T-helper 2 cell treated with Interferon-gamma antibody and Interleukin-4, amounts not matched to agents 100 ng/mL and 5 ng/mL, for 36 hours (primary cell): ENCODE results near the gene IL4I1. TPM values are rescaled to one million over a fixed set of nuclear protein-coding genes. Genes with fewer than 3 reads are reported as not detected.

Experiments
- intact Hi-C: fragments of 100-400 bp; cut with micrococcal nuclease; formaldehyde crosslinking; loops from one replicate; pipeline ENCODE4 v1.15.1; 2023
- total RNA-seq: library from RNA; stranded (reverse); gene quantifications from 2 replicates; pipeline ENCODE4 v1.2.3, GENCODE V29; 2022

The IL4I1 gene
- total RNA-seq, 1 donor from 2014 or later, result 1.9 TPM

- intact Hi-C loops, result loop anchor here (5.0 kb wide), 1 partner anchor 287 kb away; the partner anchor contains the start of gene PRR12
Observed at GRCh38 chr19:49879243-49879963, 17.3 kb downstream of the IL4I1 start.

- intact Hi-C loops, result loop anchor here (5.0 kb wide), 1 partner anchor 286 kb away; the partner anchor contains the start of gene PRR12
Observed at GRCh38 chr19:49878744-49879070, 18.0 kb downstream of the IL4I1 start.

GRCh38 chr19:49877879-49878743 is 18.6 kb downstream of the IL4I1 start:
- intact Hi-C loops, result loop anchor here (1.0 to 5.0 kb wide), 9 partner anchors 9 to 381 kb away; partner anchors contain the start of genes ATF5, FUZ, NUP62 and PRR12

GRCh38 chr19:49877020-49877878 is 19.4 kb downstream of the IL4I1 start, which contains the start of the genes AKT1S1 and TBC1D17:
Gene AKT1S1 (minus strand): TSS chr19:49877355. CDS start chr19:49873295, 4,060 bp downstream.
Gene TBC1D17 (plus strand): TSS chr19:49877702. CDS start chr19:49877724, 22 bp downstream.
- intact Hi-C loops, result loop anchor here (1.0 to 5.0 kb wide), 9 partner anchors 8 to 380 kb away; partner anchors contain the start of genes ATF5, FUZ, NUP62 and PRR12

DNA sequence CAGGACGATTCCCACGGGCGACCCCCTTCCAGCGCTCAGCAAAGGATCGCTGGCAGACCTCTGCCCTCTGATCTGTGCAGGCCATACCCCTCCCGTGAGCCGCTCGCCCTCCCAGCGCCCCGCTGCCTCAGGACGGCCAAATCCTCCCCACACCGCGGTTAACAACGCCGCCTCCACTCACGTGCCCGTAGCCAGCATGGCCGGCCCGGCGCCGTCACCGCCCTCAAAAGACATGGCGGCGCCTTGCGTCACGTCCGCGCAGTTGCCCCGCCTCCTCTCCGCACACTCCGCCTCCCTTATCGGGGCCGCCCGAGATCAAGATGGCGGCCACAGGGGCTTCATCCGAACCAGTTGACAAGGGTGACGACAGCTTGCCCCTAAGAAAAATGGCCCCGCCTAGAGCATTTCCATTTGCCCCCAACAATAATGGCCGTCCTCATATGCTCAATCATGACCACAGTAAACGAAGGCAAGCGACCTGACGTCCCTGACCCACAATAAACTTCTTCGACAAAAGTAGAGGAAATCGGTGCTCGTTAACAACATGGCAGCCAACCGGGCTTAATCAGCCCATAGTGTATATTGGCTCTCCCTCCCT is 20.2 kb downstream of the IL4I1 start:
- intact Hi-C loops, result loop anchor here (1.0 to 5.0 kb wide), 10 partner anchors 7 to 380 kb away; partner anchors contain the start of genes ATF5, FUZ, NUP62 and PRR12

DNA sequence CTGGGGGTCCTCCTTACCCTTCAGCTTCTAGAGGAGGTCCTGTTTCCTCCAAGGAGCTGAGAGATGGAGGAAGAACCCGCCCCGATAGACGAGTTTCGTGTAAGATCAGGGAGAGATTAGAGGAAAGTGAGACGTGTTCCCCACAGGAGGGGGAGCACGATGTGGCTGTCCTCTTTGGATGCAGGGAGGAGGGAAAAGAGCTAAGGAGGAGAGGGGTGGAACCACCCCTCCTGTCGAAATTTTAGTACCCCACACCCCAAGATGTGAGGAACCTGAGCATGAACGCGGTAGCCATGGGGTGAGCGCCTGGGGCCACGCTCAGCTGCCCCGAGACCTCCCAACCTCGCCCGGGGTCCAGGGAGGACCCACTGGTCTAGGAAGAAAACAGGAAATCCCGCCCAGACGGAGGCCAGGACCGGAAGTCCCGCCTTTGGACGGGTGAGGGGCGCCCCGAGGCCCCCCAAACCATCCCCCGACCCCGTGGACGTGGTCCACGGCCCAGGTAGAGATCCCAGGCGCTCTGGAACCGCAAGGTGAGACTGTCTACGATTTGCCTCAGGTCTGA is 20.7 kb downstream of the IL4I1 start:
- intact Hi-C loops, result loop anchor here (1.0 to 5.0 kb wide), 4 partner anchors 26 to 379 kb away; partner anchors contain the start of genes PRR12, RPS11 and SCAF1

DNA sequence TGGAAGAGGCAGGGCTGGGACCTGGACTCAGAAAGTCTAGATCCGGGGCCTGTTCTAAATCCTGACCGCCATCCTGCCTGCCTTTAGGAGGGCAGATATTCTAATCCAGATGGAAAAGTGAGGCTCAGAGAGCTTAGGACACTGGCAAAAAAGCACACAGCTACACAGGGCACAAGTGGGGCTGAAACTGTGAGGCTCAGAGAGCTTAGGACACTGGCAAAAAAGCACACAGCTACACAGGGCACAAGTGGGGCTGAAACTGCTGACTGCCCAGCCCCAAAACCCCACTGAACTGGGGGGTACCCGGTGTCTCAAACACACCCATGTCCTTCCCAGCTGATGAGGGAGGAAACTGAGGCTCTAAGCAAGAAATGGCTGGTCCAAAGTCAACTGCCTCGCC is 21.5 kb downstream of the IL4I1 start:
- intact Hi-C loops, result loop anchor here (5.0 kb wide), 1 partner anchor 283 kb away; the partner anchor contains the start of gene PRR12

GRCh38 chr19:49874503-49875157 is 22.1 kb downstream of the IL4I1 start:
- intact Hi-C loops, result loop anchor here (5.0 kb wide), 1 partner anchor 282 kb away; the partner anchor contains the start of gene PRR12

DNA sequence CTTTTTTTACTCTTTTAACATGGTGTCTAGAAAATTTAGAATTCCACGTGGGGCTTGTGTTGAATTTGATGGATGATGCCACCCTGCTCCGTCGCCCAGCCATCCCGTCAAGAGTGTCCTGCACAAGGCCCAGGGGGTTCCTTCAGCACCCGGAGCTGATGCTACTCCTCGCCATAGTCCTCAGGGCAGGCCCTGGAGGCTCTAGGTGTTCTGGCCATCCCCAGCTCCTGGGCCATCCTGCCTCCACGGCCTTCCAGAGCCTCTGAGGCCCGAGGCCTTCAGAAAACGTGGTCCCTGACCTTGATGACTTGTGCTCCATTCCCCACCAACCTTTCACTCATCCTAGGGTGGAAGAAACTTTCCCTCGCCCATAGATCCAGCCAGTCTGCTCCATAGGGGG is 22.9 kb downstream of the IL4I1 start:
- intact Hi-C loops, result no loop called here

DNA sequence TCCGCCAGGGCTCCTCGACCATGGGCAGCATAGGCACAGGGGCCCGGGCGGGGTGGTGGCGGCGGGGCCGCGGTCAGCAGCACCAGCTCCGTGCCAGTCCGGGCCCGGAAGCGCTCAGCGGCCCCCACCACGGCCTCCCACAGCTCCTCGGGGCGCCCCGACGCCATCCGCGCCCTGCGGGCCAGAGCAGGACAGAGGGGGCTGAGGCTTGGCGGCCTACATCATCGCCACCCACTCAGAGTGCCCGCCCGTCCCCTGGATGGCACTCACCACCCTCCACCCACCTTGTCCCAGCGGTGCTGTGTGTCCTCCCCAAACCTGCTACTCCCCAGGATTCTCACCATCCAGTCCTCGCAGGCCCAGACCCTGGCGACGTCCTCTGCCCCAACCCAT is 23.6 kb downstream of the IL4I1 start:
- intact Hi-C loops, result no loop called here

DNA sequence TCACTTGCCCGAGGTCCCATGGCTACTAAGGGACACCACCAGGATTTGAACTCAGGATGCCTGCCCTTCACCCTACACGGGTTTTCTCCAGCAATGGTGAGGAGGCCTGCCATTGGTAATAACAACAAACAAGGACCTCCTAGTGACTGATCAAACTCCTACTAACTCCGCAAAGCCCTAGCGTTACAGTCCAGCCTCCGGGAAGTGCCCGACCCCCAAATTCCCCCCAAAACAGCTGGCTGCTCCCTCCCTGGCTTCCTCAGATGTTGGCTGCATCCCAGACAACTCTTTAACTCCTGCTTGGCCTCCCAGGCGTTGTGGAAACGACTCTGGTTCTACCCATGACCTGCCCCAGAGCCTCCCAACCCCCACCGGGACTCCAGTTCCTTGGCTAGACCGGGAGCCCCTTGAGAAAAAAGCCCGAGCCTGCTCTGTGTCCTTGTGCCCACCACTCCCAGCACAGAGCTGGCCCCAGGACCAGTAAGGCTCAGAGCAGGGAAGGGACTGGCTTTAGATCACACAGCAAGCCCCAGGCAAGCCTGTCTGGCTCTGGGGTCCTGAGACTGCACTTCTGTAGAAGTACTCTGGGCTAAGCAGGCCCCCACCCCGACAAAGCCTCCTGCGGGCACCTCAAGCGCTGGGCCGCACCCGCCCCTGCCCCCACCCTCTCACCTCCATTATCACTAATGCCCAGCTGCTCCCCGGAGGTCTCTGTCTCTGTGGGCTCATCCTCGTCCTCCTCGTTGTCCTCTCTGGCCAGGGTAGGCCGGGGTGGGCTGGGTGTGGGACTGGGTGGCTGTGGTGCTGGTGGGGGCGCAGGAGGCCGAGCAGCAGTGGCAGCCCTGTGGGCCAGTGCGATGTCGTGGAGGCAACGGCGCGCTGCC is 24.2 kb downstream of the IL4I1 start:
- intact Hi-C loops, result no loop called here

GRCh38 chr19:49871349-49871985 is 25.2 kb downstream of the IL4I1 start:
- intact Hi-C loops, result no loop called here

GRCh38 chr19:49870309-49870901 is 26.3 kb downstream of the IL4I1 start:
- intact Hi-C loops, result no loop called here

- intact Hi-C loops, result loop anchor here (1.0 kb wide), 1 partner anchor 8 kb away; the partner anchor contains the start of genes AKT1S1 and TBC1D17
Observed at GRCh38 chr19:49869484-49870308, 27.0 kb downstream of the IL4I1 start.

DNA sequence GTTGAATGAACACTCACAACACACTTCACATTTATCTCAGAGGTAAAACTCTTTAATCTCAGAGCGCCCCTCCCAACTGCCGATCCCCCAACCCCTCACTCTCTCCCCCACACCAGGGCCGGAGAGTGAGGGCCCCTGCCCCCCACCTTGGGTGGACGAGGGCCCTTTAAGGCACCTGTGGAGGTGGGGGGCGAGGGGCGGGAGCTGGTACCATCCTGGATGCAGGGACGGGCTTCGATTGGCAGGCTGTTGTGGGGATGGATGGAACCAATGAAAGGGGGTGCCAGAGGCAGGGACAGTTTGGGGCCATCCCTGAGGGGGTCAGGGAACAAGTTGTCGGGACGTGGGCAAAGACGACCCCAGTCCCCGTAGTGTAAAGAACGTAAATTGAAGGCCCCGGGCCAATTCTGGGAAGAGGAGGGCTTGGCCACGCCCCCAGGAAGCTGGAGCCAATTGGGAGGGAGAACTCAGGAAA is 27.6 kb downstream of the IL4I1 start:
- intact Hi-C loops, result loop anchor here (1.0 kb wide), 1 partner anchor 8 kb away; the partner anchor contains the start of genes AKT1S1 and TBC1D17
